NCI-H2171 (cell line): ENCODE measurements around the gene KRT84.
"Not testable (repeated sequence)": the region's sequence is repeated elsewhere in the genome, so short reads cannot be mapped to it uniquely, and the experiment has no call there.

Experiments
- DNase-seq: peaks from one replicate; lab custom pipeline; 2025; lab: John Stamatoyannopoulos, UW

Gene KRT84

DNA sequence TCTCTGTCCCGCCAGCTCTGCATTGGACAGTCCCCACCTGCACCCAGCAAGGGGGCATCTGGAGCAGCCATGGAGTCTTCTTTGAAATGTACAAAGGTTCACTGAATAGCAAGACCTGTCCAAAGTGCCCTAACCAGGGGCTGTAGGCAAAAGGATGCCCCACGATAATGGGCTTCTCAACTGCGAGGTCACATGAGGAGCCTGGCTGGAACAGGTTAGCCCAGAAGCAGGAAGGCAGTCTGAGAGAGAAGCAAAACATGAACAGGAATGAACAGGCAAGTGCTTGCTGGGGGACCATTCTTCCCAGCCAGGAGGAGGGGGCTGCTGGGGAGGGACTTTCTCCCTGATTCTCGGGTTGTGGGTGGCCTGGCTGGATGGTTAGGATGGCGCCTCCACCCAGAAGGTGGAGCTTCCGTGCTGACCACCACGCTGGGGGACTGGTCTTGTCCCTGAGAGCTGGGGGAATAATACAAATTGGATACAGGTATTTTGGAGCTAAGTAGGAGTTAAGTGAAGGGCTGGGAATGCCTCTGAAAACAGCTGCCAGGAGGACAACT lies 25.3 kb downstream of the KRT84 start:
- DNase-seq, result no peak

DNA sequence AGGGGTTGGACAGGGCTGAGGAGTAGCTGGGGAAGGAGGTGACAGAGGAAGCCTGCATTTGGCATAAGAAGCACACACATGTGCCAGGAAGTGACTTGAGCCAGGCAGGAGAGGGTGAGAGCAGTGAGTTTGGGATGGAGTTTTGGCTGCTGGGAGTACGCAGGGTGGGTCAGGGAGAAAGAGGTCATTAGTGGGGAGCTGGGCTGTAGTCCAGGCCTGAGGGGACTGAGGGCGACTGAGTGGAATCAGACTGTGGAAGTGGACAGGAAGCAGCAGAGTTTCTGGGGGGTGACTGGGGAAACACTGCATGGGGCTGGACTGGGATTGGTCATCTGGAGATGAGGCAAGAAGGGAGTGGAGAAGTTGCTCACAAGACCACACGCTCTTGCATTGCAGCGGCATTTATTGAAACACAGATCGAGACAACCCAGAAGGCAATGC lies 25.8 kb downstream of the KRT84 start:
- no peak for DNase-seq

DNA sequence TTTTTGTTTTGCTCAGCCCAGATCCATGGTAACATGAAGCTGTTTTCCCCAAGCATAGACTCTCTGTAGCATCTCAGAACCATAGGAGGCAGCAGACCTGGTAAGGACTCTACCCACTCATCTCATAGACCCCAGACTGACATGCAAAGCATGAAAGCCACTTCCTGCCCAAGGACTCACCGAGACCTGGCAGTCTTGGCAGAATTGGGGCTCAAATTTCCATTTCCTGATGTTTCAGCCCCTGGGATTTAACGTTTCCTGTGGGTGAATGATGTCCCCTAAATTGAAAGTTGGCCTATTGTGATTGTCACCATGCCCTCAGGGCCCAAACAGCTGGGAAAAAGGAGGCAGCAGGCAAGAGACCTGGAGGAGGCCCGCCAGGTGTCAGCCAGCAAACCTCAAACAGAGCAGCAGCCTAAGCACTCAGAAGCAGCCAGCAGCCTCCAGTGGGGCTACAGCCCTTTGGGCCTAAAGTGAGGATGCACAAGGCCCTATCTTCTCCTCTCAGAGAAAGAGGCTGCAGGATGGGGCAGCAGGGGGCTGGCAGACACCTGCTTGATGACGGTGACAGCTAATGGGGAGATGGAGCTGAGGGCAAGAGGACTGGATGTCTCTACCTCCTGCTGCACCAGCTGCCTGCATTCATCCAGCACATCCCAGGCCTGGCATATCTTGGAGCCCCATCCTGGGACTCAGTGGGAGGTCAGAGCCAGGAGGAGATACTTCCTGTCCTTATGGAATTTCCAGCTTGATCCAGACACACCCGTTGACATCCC lies 26.7 kb downstream of the KRT84 start:
- no peak for DNase-seq

DNA sequence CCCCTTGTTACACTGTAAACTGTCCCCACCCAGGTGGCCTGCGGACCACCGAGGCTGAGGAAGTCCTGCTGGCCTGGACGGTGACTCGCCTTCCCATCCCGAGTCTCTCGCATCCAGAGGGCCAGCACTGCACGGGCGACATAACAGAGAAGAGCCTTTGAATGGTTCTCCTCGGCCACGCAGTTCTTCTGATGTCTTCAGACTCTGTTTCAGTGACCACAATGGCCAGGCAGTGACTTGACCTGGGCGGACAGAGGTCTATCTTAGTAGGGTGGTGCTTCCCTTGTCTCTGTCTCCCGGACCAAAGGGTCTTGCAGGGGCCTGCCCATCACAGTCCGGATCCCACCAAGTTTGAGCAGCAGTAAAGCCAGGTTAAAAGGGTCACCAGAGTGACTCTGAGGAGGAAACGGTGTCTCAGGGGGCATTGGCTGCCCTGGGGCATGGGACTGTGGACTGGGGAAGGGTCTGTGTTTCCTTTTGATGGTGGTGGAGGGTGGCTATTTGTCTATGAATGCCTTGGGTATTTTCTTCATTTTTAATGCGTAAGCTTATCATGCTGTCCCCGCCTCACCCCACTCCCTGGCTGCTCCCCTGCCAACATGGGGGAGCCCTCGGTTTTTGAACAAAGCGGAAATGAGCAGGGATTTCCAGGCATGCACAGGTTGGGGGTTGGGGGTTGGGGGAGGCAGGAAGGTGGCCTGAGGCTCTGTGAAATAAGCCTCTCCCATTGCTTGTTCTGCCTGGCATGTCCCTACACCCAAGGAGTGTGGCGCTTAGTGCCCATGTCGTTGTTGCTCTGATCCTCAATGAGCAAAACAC lies 28.5 kb downstream of the KRT84 start:
- no peak for DNase-seq

DNA sequence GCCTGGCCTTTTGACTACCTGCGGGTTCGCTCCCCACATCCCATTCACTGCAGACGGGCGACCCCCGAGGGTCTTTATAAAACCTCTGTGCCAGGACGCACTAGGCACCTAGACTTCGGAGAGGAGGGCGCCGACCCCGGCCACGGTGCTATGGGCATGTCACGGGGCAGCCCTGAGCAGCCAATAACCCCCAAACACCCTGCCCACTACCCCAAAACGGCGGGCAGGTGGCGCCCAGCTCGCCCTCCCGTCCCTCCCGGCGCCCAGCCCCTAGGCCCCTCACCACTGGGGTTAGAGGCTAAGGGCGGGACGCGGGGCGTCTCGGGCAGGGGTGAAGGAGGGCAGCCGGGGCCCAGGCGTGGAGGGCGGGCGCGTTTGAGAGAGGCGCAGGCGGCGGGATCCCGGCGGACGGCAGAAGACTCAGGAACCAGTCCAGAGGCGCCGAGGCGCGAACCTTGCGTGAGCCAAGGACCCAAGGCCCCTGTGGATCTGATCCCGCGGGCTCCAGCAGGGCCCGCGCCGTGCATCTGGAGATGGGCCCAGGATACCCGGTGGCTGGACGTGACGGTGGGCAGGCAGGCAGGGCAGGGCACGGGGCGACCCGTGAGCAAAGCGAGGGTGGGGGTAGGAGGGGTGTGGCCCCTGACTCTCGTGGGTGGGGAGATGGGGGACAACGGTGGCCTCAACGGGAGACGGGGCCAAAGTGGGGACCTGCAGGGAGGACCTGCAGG lies 29.3 kb downstream of the KRT84 start:
- DNase-seq, result no peak

DNA sequence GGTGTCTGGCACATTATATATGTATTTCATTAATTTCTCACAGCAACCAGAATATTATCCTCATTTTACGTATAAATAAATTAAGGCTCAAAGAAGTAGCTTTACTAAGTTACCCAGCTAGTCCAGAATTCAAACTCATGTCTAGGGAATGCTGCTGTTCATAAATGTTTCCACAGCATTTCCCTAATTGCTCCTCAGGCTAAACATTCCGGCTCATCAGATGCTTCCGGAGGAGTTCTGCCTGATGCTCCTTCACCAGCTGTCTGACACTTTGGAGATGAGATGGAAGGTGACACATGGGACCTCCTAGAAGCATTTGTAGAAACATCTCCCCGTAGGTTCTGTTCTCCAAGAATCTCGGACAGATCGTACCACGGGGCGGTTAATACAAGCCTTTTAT lies 30.3 kb downstream of the KRT84 start:
- DNase-seq, result no peak

GRCh38 chr12:52354200-52354599 lies 31.3 kb downstream of the KRT84 start:
- peak; percentile 86 for DNase-seq

DNA sequence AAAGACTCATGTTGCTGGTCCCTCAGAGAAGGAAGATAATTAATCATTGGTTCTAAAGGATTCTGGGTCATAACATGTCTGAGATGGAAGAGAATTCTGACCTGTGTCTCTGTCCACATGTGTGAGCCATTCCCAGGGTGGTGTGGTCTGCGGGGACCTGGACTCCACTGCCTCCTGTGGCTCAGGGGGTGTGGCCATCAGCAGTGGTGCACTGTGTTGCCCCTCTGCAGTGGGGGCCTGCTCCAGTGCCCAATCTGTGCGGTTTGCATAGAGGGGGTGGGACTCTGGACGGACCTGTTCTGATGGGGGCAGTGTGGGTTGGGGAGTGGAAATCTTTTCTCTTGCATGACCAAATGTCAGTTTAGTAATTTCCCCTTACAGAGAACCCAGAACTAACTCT lies 31.7 kb downstream of the KRT84 start:
- DNase-seq, result no peak

DNA sequence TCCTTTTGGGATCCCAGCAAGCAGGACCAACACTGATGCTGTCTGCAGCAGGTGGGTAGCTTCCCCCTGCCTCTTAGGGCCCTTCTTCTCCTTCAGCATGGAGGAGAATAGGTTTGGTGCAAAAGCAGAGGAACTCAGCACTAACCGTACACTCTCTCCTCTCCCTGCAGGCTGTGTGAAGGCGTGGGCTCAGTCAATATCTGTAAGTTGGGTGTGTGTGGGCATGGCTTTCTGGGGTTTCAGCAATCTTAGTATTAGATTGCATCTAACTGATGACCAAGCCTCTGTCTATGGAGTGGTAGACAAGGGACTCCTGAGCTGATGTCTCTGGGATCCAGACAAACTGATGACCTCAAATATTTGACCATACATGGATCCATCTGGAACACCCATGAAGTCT lies 32.5 kb downstream of the KRT84 start:
- no peak for DNase-seq

DNA sequence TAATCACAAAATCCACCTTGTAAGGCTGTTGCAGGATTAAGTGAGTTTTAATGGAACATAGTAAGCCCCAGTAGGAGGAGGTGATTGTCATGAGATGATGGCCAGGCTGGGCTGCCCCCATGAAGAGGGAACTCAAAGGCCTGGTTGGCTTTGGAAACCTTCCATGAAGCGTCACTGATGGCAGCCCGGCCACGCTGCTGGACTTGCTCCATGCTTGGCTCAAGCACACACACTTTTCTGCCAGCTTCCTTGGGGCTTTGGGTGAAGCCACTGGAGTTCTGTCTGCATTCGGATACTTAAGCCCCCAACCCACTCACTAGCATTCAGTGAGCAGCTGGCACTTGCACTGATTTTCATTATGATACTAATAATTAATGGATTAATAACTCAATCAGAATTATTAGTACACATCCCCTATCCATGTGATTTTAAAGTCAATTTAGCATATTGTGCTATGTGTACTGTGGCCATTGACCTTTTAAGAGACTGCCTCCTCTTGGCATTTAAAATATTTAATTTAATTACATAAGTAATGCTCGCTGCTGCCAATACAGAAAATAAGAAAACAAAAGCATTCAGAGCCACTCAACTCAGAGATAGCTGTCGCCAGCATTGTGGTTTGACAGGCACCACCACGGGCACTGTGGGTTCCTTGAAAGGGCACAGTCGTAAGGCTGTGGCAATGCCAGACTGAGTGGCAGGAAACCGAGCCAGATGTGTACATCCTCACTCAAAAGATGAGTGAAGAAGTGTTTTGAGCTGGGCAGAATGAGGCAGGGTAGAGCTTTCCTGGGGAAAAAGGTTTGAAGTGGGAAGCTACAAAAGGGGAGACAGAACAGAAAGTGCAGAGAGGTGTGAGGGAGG lies 34.0 kb downstream of the KRT84 start:
- no peak for DNase-seq

DNA sequence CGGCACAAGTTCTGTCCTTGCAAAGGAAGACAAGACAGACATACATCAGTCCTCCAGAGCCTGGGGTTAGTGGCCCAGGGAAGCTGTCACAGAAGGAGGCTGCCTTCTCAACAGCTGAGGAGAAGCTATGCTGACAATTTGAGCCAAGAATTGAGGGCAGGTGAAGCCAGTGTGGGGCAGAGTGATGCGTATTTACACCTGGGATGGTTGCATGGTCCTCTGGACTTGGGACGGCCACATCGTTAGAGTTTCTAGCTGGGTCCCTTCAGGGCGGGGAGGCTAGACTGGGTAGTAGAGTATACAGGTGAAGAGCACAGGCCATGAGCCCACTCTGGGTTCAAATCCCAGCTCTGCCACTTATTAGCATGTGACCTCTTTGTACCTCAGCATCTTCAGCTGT lies 34.7 kb downstream of the KRT84 start:
- DNase-seq, result no peak

- DNase-seq, result no peak
Observed at GRCh38 chr12:52350021-52350620, 35.3 kb downstream of the KRT84 start.

GRCh38 chr12:52349196-52349595 lies 36.3 kb downstream of the KRT84 start:
- no peak for DNase-seq

DNA sequence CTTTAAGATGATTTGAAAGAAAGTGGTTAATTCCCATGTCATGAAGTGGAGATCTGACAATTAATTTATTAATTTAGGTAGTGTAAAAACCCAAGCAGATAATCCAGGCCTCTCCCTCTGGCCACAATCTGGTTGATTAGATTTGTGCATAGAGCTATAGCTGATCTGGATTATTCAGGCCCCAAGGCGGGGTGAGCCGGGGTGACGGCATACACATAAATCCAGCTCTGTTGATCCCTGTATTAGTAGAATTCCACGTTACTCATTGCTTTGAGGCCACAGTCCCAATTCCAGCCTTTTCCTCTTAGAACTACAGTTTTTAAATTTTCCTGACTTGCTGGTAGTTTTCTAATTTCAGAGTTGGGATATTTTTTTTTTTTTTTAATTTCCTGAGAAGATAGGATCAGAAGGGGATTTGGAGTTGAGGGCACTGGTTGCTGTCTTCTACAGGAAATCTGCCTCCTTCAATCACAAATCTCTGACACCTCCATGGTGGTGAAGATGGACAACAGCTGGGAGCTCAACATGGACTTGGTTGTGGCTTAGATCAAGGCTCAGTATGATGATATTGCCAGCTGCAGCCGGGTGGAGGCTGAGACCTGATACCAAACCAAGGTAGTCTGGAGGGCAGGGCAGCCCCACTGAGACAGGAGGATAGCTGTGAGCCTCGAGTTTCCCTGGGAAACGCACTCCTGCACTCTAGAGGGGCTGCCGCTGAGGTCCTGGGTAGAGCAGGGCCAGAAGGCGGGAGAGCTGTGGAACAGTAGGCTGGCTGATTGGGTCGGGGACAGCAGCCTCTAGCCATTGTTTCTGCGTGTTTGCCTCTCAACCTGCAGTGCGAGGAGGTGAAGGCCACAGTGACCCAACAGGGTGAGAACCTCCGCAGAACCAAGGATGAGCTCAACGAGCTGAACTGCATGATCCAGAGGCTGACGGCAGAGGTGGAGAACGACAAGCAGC lies 37.6 kb downstream of the KRT84 start:
- no peak for DNase-seq

GRCh38 chr12:52347016-52347415 lies 38.4 kb downstream of the KRT84 start:
- no peak for DNase-seq

- DNase-seq, result no peak
Observed at GRCh38 chr12:52346593-52346992, 38.9 kb downstream of the KRT84 start.

GRCh38 chr12:52345041-52345440 lies 40.4 kb downstream of the KRT84 start:
- DNase-seq, result not testable (repeated sequence)

GRCh38 chr12:52344111-52344510 lies 41.3 kb downstream of the KRT84 start:
- no peak for DNase-seq

- DNase-seq, result no peak
Observed at GRCh38 chr12:52343550-52343949, 41.9 kb downstream of the KRT84 start.
